ENCODE results near the gene UBASH3B. TPM values are rescaled to one million over a fixed set of nuclear protein-coding genes. Genes with fewer than 3 reads are reported as not detected.

UBASH3B gene
- total RNA-seq, 1 experiment from 2014 or later: 81.9 TPM

DNA sequence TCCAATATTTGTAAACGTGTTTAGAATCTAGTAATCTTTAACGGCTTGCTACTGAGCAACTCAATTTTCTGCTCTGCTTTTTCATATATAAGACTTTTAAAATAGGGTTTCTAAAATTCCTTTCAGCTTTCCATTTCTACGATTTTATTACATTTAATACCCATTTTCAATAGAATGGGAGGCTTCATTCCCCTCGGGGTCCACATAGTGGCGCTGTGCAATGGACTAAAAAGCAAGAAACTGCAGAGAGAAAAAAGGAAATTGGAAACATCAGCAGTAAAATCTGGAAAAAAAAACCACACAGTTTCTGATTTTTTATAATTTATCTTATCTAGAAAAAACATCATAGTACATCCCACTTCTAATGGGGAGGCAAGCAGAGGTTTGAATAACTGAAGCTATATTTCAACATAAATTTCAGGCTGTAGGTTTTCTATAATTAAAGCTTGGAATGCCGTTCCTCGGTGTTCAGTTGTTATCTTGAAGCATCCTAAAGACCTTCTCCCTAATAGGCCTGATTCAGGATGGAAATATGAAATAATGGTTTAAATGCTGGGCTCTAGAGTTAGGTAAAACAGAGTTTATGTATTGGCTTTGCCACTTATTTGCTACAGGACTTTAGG, 208.3 kb downstream of the UBASH3B start:
- no peaks in the 10 kb centered on the region for H3K27me3 ChIP-seq (ENCODE audit: insufficient read depth, low read depth)
- no peak overlapping the region for H2AFZ ChIP-seq
- H3K9me2 ChIP-seq (ENCODE audit: insufficient read depth): no peaks in the 10 kb centered on the region
- no peak overlapping the region for H3K4me3 ChIP-seq
- peaks cover 27% of the 10 kb centered on the region; the same call in 1 of the 2 replicates for H3F3A ChIP-seq (ENCODE audit: insufficient read depth, low read depth)
- H3K4me1 ChIP-seq (replicated peaks; ENCODE audit: insufficient read depth): peaks cover 35% of the 10 kb centered on the region
- ChIA-PET POLR2A (ENCODE audit: unreplicated experiment) (interaction anchor here (0.6 to 0.7 kb wide), 2 partner anchors 157 to 193 kb away, joined by 4 to 6 read pairs; no protein-coding TSS in a partner anchor), CTCF (interaction anchor here (0.6 to 1.7 kb wide), 8 partner anchors 10 to 690 kb away, joined by 3 to 16 read pairs (median 4); no protein-coding TSS in a partner anchor)
- intact Hi-C loops (cut with micrococcal nuclease; ENCODE audit: unreplicated experiment): loop anchor here (1.0 to 5.0 kb wide), 3 partner anchors 159 to 383 kb away; no protein-coding TSS in a partner anchor
- no peaks in the 10 kb centered on the region for H3K36me3 ChIP-seq (ENCODE audit: low read depth)
- H3K4me2 ChIP-seq: no peak overlapping the region
- no peaks in the 10 kb centered on the region for H3K9me3 ChIP-seq (ENCODE audit: insufficient read depth, low read depth)
- BruUV-seq (replicated peaks): no TSS peak
- no peaks in the 10 kb centered on the region for H3K79me2 ChIP-seq (ENCODE audit: low read depth)
- 0 out of 2 replicates have a peak overlapping the region, but pooled peaks have one; percentile 5 for H3K27ac ChIP-seq
- TF ChIP-seq CTCF (conservative IDR thresholded peaks at IDR 0.05) (peak; percentile 93), EZH2 (IDR thresholded peaks at IDR 0.05; ENCODE audit: low read depth) (no peak)
- no peaks in the 10 kb centered on the region for H4K20me1 ChIP-seq (ENCODE audit: insufficient read depth)
- peak in 1 of 2 experiments; percentile 37 for DNase-seq

Other genes starting within 250 kb of the UBASH3B start
- not detected in 2 replicates for gene CRTAM, start 182.8 kb downstream of the UBASH3B start, total RNA-seq (2021)
- gene JHY, start 227.0 kb downstream of the UBASH3B start, total RNA-seq (2021): 4.6 and 6.2 TPM in 2 replicates

Data from PC-9 (cell line).